ENCODE results near the gene TPGS2.

Gene TPGS2

DNA sequence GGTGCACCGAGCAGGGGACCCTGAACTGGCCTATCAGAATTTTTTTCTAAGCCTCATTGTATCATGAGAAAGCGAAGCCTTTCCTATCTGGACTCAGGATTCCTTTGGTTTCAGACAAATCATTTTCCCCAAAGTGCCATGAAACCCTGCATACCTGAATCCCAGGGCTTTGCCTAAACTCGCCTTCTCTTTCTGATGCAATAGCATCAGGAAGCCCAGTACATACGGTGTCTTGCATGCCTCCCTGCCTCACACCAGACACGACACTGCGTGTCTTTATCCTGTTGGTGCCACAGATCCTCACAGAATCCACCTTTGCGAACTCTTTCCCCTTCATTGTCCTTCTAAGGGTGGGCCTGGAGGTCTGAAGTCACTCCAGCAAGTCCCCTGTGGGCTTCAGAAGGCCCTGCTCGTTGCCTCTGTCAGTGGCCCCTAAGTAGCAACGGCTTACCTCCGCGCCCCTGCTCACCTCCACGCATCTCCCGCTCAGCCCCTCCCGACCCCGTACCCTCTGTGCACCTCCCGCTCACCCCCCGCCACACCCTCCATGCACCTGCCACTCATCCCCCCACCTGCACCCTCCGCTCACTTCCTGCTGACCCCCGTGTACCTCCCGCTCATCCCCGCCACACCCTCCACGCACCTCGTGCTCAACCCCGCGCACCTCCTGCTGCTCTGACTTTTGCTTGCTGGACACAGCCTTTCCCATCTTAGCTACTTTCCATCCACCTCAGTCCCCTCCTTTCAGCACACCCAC lies 83.4 kb downstream of the TPGS2 start:
- Histone ChIP-seq H3K9ac (ENCODE audit: low read length) (no peak overlapping the region), H3K4me3 (ENCODE audit: low read length) (no peak overlapping the region), H3K4me1 (ENCODE audit: control insufficient read depth, insufficient read depth, low read length) (peaks cover 4% of the 10 kb centered on the region), H3K36me3 (ENCODE audit: control insufficient read depth, insufficient read depth, low read length) (no peaks in the 10 kb centered on the region), H3K27ac (ENCODE audit: low read depth, low read length) (no peak overlapping the region), H3K27me3 (ENCODE audit: control insufficient read depth, insufficient read depth, low read length) (no peaks in the 10 kb centered on the region)

DNA sequence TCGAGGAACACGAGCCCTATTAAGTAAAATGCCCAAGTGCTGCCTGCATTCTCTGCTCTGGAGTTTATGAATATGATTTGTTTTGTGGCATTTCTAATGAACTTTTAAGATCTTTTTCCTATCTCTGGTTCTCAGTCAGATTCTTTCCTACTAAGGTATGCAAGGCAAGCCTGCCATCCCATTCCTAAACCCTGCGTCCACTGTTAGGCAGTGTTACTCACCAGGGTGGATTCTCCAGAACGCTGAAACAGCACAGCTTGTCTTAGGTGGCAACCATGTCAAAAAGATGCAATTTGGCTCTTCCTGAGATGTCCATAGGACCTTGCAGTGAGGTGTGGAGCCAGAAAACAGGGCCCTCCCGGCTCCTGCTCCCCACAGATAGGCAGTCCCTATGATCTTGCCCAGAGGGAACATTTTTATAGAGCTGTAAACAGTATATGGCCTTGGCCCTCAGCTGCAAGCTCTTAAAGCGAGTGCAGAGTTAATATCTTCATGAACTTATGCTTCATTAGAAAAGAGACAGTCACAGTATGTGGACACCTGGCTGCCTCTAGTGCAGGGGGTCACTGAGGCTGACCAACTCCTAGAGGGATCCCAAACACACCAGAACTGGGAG lies 84.4 kb downstream of the TPGS2 start:
- no peaks in the 10 kb centered on the region for H3K36me3 ChIP-seq (ENCODE audit: control insufficient read depth, insufficient read depth, low read length)
- no peak overlapping the region for H3K4me3 ChIP-seq (ENCODE audit: low read length)
- no peaks in the 10 kb centered on the region for H3K27me3 ChIP-seq (ENCODE audit: control insufficient read depth, insufficient read depth, low read length)
- H3K27ac ChIP-seq (ENCODE audit: low read depth, low read length), result peak overlapping the region; percentile 1
- H3K4me1 ChIP-seq (ENCODE audit: control insufficient read depth, insufficient read depth, low read length), result peaks cover 4% of the 10 kb centered on the region
- no peak overlapping the region for H3K9ac ChIP-seq (ENCODE audit: low read length)

Measured in rectal smooth muscle tissue (tissue), 1 donor.